Tibial nerve (tissue), 4 donors: ENCODE measurements around the gene PSMC3. TPM values are rescaled to one million over a fixed set of nuclear protein-coding genes. Genes with fewer than 3 reads are reported as not detected.

Source experiments
- DNase-seq, 2 donors: peaks; one replicate each; pipeline ENCODE4 v3.0.0-alpha.2; 2019; ENCODE audit warnings: low spot score in 2 of 2
- H3K27ac ChIP-seq, 4 donors: fragments of 200-600 bp; sonication (generic) in 3 of 4; one replicate each; pipeline ENCODE4 v1.5.1; 2017 to 2019; ENCODE audit warnings: mild to moderate bottlenecking in 1 of 4
- H3K27me3 ChIP-seq, 2 donors: fragments of 200-600 bp; sonication (generic) in 1 of 2; one replicate each; pipeline versions ENCODE4 v1.5.1 to v1.6.0; 2017 to 2019
- H3K36me3 ChIP-seq, 3 donors: fragments of 200-600 bp; sonication (generic); one replicate each; pipeline ENCODE4 v1.5.1; 2018 to 2019
- H3K4me1 ChIP-seq, 4 donors: fragments of 200-600 bp; sonication (generic) in 3 of 4; one replicate each; pipeline ENCODE4 v1.5.1; 2017 to 2019
- H3K4me3 ChIP-seq, 4 donors: fragments of 200-600 bp; sonication (generic) in 3 of 4; one replicate each; pipeline ENCODE4 v1.5.1; 2017 to 2019; ENCODE audit warnings: mild to moderate bottlenecking in 1 of 4, moderate library complexity in 1 of 4
- H3K9me3 ChIP-seq, 4 donors: fragments of 200-600 bp; sonication (generic) in 3 of 4; one replicate each; pipeline ENCODE4 v1.5.1; 2017 to 2019
- EP300 ChIP-seq, 2 donors: sonication (generic); formaldehyde crosslinking; IDR thresholded peaks; one replicate each; pipeline ENCODE4 v1.6.1; 2017; ENCODE audit warnings: antibody characterized with exemption in 2 of 2, mild to moderate bottlenecking in 1 of 2
- POLR2A ChIP-seq, 2 donors: fragments of 450-650 bp; IDR thresholded peaks; one replicate each; pipeline ENCODE4 v1.6.1; 2017; ENCODE audit warnings: antibody characterized with exemption in 2 of 2, mild to moderate bottlenecking in 2 of 2, moderate library complexity in 2 of 2
- WGBS, 2 donors: methylation state at CpG; one replicate each; pipeline ENCODE4 v1.1.5; 2018; 5-methylcytosine and 5-hydroxymethylcytosine counted together
- total RNA-seq, 4 donors: library from RNA; depleted of rRNA; stranded (reverse); fragments of >200 nt; gene quantifications; one replicate each; pipeline ENCODE4 v1.1.0, GENCODE V29; 2016
- TF ChIP-seq, protein P1 (sequence below), 5 experiments: fragments of 200-600 bp in 3 of 5; fragments of 450-650 bp in 2 of 5; sonication (generic) in 3 of 5; IDR thresholded peaks; one replicate each; pipeline ENCODE4 v1.5.1; 2016 to 2019; ENCODE audit warnings: antibody characterized with exemption in 5 of 5, mild to moderate bottlenecking in 3 of 5, moderate library complexity in 2 of 5

Gene PSMC3
- total RNA-seq, 4 donors from 2014 or later = 103 to 147 (median 128) TPM

DNA sequence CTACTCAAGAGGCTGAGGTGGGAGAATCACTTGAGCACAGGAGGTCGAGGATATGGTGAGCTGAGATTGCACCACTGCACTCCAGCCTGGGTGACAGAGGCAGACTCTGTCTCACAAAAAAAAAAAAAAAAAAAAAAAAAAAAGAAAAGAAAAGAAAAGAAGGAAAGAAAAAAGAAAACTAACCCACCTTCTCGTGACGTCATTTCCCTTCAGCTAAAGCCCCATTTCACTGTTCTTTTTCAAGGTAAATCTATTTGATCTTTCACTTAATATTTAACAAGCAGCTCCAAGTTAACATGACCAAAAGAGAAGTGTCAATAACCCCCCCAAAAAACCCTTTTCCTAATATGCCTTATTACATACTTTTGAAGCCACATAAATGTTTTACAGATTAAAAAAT is 17.6 kb upstream of the PSMC3 start:
- H3K27me3 ChIP-seq = no peaks in the 10 kb centered on the region
- TF ChIP-seq EP300 (IDR thresholded peaks at IDR 0.05) (no peak), POLR2A (IDR thresholded peaks at IDR 0.05) (no peak)
- TF ChIP-seq, protein P1, sequence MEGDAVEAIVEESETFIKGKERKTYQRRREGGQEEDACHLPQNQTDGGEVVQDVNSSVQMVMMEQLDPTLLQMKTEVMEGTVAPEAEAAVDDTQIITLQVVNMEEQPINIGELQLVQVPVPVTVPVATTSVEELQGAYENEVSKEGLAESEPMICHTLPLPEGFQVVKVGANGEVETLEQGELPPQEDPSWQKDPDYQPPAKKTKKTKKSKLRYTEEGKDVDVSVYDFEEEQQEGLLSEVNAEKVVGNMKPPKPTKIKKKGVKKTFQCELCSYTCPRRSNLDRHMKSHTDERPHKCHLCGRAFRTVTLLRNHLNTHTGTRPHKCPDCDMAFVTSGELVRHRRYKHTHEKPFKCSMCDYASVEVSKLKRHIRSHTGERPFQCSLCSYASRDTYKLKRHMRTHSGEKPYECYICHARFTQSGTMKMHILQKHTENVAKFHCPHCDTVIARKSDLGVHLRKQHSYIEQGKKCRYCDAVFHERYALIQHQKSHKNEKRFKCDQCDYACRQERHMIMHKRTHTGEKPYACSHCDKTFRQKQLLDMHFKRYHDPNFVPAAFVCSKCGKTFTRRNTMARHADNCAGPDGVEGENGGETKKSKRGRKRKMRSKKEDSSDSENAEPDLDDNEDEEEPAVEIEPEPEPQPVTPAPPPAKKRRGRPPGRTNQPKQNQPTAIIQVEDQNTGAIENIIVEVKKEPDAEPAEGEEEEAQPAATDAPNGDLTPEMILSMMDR (IDR thresholded peaks at IDR 0.05) = no peak
- 83% methylated on average over 3 of the region's 3 CpGs for WGBS, 2 donors

GRCh38 chr11:47443028-47443700 is 16.9 kb upstream of the PSMC3 start:
- TF ChIP-seq, protein P1 (IDR thresholded peaks at IDR 0.05) = no peak
- TF ChIP-seq POLR2A (IDR thresholded peaks at IDR 0.05) (no peak), EP300 (IDR thresholded peaks at IDR 0.05) (no peak)
- Histone ChIP-seq H3K27me3 (no peaks in the 10 kb centered on the region), H3K27ac (no peak overlapping the region), H3K4me3 (no peak overlapping the region), H3K9me3 (no peaks in the 10 kb centered on the region), H3K4me1 (no peaks in the 10 kb centered on the region), H3K36me3 (no peaks in the 10 kb centered on the region)
- 78 to 82% methylated on average over 12 of the region's 12 CpGs for WGBS, 2 donors
- DNase-seq = no peak

More for the DNA sequence above, 17.6 kb upstream of the PSMC3 start:
- Histone ChIP-seq H3K36me3 (no peaks in the 10 kb centered on the region), H3K4me3 (no peak overlapping the region), H3K27ac (no peak overlapping the region), H3K4me1 (no peaks in the 10 kb centered on the region), H3K9me3 (no peaks in the 10 kb centered on the region)
- no peak for DNase-seq

DNA sequence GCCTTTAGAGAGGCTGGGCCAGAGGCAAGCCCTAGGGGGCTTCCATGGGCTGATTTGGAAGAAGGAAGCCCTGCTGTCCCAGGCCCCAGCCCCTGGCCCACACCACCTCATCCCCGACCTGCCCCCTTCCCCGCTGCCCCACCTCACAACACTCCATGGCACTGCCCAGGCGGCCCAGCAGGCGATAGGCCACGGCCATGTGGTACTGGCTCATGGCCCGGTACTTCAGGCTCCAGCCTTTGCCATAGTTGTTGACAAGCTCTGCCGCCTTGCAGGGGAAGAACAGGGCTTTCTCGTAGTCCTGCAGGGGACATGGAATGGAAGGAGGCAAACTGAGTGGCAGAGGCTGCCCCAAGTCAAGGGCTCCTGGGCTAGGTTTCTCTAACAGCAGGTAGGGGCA is 16.3 kb upstream of the PSMC3 start:
- Histone ChIP-seq H3K36me3 (no peaks in the 10 kb centered on the region), H3K27ac (no peak overlapping the region), H3K4me1 (peaks cover 0 to 4% (median 0%) of the 10 kb centered on the region in 4 donors), H3K27me3 (no peaks in the 10 kb centered on the region), H3K4me3 (no peak overlapping the region), H3K9me3 (no peaks in the 10 kb centered on the region)
- 80 to 85% methylated on average over 4 to 8 of the region's 8 CpGs for WGBS, 2 donors
- no peak for TF ChIP-seq POLR2A (IDR thresholded peaks at IDR 0.05)
- TF ChIP-seq, protein P1 (IDR thresholded peaks at IDR 0.05) = no peak
- no peak for TF ChIP-seq EP300 (IDR thresholded peaks at IDR 0.05)
- no peak for DNase-seq

DNA sequence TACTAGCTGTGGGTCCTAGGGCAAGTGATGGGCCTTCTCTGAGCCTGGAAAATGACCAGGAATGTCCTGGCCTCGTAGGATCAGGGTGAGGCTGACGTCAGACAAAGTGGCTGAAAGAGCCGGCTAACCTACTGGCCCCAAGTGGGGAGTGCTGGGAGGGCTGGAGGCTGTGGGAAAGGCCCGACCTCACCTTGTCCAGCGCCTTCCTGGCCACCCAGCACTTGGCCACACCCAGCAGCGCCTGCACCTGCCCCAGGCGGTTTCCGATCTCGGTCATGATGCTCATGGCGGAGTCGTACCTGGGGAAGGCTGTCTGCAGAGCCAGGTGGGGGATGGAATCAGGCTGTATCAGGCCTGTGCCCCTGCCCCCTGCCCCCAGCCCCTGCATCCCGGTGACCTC is 15.2 kb upstream of the PSMC3 start:
- WGBS, 2 donors = 76 to 88% methylated on average over 9 to 11 of the region's 12 CpGs
- Histone ChIP-seq H3K27ac (no peak overlapping the region), H3K27me3 (no peaks in the 10 kb centered on the region), H3K4me3 (no peak overlapping the region), H3K9me3 (no peaks in the 10 kb centered on the region), H3K36me3 (no peaks in the 10 kb centered on the region), H3K4me1 (peaks cover 0 to 4% (median 0%) of the 10 kb centered on the region in 4 donors)
- TF ChIP-seq, protein P1 (IDR thresholded peaks at IDR 0.05) = no peak
- no peak for TF ChIP-seq EP300 (IDR thresholded peaks at IDR 0.05)
- TF ChIP-seq POLR2A (IDR thresholded peaks at IDR 0.05) = no peak
- DNase-seq = no peak

GRCh38 chr11:47440054-47440476 is 13.8 kb upstream of the PSMC3 start:
- peaks cover 0 to 4% (median 0%) of the 10 kb centered on the region in 4 donors for H3K4me1 ChIP-seq
- no peak overlapping the region for H3K27ac ChIP-seq
- no peaks in the 10 kb centered on the region for H3K9me3 ChIP-seq
- DNase-seq = no peak
- WGBS, 2 donors = 85 to 89% methylated on average over 2 of the region's 2 CpGs
- H3K4me3 ChIP-seq = no peak overlapping the region
- H3K27me3 ChIP-seq = no peaks in the 10 kb centered on the region
- no peaks in the 10 kb centered on the region for H3K36me3 ChIP-seq
- TF ChIP-seq, protein P1 (IDR thresholded peaks at IDR 0.05) = no peak
- TF ChIP-seq EP300 (IDR thresholded peaks at IDR 0.05) = no peak
- no peak for TF ChIP-seq POLR2A (IDR thresholded peaks at IDR 0.05)
